ENCODE results near the gene YAE1. TPM values are rescaled to one million over a fixed set of nuclear protein-coding genes. Genes with fewer than 3 reads are reported as not detected.

YAE1 gene
- total and polyA plus RNA-seq, 2 of the 8 experiments (the other 6 are each of a cell fraction or from before 2014, with no cell fraction given), result 24.1 to 38.0 TPM

DNA sequence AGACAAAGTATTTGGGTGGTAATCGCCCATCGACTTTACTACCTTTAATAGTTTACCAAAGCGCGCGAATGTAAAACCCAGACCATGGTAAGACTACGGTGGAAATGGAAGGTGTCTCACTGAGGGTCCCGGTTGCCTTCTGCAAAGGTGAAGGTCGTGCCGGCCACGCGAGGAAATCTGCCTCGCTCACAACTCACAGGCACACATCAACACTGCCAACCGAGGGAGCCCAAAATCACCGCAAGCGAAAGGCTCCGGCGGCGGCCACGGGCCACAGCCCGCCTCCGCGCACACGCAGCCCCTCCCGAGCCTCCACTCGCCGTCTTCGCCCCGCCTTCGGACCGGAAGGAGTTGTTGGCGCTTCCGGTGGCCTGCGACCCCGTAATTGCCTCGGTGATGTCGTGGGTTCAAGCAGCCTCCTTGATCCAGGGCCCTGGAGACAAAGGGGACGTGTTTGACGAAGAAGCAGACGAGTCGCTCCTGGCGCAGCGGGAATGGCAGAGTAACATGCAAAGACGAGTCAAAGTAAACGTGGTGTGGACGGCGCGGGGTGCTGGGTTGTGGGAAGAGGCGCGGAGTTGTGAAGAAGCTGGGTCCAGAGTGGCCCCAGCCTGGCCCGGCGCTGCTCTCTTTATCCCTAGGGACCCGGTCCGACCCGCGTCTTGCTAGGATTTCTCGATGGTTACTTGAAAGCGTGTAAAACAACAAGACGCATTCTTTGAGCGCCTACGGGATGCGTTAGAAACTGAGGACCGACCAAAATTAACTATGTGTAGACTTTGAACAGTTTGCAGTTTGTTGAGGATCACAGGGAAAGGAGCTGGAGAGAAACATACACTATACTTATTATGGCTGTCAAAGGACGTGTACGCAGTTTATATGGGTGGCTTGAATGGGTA is at the start of gene YAE1 (continued):
- TF ChIP-seq, protein P1, sequence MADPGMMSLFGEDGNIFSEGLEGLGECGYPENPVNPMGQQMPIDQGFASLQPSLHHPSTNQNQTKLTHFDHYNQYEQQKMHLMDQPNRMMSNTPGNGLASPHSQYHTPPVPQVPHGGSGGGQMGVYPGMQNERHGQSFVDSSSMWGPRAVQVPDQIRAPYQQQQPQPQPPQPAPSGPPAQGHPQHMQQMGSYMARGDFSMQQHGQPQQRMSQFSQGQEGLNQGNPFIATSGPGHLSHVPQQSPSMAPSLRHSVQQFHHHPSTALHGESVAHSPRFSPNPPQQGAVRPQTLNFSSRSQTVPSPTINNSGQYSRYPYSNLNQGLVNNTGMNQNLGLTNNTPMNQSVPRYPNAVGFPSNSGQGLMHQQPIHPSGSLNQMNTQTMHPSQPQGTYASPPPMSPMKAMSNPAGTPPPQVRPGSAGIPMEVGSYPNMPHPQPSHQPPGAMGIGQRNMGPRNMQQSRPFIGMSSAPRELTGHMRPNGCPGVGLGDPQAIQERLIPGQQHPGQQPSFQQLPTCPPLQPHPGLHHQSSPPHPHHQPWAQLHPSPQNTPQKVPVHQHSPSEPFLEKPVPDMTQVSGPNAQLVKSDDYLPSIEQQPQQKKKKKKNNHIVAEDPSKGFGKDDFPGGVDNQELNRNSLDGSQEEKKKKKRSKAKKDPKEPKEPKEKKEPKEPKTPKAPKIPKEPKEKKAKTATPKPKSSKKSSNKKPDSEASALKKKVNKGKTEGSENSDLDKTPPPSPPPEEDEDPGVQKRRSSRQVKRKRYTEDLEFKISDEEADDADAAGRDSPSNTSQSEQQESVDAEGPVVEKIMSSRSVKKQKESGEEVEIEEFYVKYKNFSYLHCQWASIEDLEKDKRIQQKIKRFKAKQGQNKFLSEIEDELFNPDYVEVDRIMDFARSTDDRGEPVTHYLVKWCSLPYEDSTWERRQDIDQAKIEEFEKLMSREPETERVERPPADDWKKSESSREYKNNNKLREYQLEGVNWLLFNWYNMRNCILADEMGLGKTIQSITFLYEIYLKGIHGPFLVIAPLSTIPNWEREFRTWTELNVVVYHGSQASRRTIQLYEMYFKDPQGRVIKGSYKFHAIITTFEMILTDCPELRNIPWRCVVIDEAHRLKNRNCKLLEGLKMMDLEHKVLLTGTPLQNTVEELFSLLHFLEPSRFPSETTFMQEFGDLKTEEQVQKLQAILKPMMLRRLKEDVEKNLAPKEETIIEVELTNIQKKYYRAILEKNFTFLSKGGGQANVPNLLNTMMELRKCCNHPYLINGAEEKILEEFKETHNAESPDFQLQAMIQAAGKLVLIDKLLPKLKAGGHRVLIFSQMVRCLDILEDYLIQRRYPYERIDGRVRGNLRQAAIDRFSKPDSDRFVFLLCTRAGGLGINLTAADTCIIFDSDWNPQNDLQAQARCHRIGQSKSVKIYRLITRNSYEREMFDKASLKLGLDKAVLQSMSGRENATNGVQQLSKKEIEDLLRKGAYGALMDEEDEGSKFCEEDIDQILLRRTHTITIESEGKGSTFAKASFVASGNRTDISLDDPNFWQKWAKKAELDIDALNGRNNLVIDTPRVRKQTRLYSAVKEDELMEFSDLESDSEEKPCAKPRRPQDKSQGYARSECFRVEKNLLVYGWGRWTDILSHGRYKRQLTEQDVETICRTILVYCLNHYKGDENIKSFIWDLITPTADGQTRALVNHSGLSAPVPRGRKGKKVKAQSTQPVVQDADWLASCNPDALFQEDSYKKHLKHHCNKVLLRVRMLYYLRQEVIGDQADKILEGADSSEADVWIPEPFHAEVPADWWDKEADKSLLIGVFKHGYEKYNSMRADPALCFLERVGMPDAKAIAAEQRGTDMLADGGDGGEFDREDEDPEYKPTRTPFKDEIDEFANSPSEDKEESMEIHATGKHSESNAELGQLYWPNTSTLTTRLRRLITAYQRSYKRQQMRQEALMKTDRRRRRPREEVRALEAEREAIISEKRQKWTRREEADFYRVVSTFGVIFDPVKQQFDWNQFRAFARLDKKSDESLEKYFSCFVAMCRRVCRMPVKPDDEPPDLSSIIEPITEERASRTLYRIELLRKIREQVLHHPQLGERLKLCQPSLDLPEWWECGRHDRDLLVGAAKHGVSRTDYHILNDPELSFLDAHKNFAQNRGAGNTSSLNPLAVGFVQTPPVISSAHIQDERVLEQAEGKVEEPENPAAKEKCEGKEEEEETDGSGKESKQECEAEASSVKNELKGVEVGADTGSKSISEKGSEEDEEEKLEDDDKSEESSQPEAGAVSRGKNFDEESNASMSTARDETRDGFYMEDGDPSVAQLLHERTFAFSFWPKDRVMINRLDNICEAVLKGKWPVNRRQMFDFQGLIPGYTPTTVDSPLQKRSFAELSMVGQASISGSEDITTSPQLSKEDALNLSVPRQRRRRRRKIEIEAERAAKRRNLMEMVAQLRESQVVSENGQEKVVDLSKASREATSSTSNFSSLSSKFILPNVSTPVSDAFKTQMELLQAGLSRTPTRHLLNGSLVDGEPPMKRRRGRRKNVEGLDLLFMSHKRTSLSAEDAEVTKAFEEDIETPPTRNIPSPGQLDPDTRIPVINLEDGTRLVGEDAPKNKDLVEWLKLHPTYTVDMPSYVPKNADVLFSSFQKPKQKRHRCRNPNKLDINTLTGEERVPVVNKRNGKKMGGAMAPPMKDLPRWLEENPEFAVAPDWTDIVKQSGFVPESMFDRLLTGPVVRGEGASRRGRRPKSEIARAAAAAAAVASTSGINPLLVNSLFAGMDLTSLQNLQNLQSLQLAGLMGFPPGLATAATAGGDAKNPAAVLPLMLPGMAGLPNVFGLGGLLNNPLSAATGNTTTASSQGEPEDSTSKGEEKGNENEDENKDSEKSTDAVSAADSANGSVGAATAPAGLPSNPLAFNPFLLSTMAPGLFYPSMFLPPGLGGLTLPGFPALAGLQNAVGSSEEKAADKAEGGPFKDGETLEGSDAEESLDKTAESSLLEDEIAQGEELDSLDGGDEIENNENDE (IDR thresholded peaks at IDR 0.05; ENCODE audit: insufficient replicate concordance, low read length), result no peak
- TF ChIP-seq CBX8 (IDR thresholded peaks at IDR 0.05; ENCODE audit: borderline replicate concordance, low read depth, low read length) (no peak), CHD2 (IDR thresholded peaks at IDR 0.05; ENCODE audit: low read length) (no peak), SP4 (IDR thresholded peaks at IDR 0.05; ENCODE audit: low read length) (peak; percentile 65; the same call in 1 of the 2 replicates), RAD21 (IDR thresholded peaks at IDR 0.05 in 1 of 2, conservative IDR thresholded peaks at IDR 0.05 in 1 of 2; ENCODE audit: low read depth in 2 of 2, low read length in 2 of 2) (no peak)
- TF ChIP-seq, protein P2, sequence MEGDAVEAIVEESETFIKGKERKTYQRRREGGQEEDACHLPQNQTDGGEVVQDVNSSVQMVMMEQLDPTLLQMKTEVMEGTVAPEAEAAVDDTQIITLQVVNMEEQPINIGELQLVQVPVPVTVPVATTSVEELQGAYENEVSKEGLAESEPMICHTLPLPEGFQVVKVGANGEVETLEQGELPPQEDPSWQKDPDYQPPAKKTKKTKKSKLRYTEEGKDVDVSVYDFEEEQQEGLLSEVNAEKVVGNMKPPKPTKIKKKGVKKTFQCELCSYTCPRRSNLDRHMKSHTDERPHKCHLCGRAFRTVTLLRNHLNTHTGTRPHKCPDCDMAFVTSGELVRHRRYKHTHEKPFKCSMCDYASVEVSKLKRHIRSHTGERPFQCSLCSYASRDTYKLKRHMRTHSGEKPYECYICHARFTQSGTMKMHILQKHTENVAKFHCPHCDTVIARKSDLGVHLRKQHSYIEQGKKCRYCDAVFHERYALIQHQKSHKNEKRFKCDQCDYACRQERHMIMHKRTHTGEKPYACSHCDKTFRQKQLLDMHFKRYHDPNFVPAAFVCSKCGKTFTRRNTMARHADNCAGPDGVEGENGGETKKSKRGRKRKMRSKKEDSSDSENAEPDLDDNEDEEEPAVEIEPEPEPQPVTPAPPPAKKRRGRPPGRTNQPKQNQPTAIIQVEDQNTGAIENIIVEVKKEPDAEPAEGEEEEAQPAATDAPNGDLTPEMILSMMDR (IDR thresholded peaks at IDR 0.05; ENCODE audit: control extremely low read depth in 1 of 3, insufficient read depth in 1 of 3, low read depth in 1 of 3, low read length in 3 of 3), result no peak; a peak in 1 of 4 replicates
